ENCODE data around the gene KCNQ5.

DNA sequence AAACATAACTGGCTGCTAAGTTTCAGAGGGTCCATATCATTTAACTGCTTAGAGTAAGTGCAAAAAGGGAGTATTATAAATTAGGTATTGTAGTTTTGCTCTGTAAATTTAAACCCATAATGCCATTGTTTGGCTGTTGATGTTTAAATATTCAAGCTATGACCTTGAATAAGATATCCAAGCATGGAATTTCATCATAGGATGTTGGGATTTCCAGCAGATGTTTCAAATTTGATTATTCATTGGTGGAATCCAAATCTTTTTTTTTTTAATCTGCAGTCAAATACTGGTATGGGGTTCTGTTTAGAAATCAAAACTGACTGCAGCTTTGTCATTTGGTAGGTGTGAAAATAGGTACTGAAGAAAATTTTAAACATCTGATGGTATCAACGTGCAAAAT lies 442.4 kb downstream of the KCNQ5 start:
- TF ChIP-seq, protein P1, sequence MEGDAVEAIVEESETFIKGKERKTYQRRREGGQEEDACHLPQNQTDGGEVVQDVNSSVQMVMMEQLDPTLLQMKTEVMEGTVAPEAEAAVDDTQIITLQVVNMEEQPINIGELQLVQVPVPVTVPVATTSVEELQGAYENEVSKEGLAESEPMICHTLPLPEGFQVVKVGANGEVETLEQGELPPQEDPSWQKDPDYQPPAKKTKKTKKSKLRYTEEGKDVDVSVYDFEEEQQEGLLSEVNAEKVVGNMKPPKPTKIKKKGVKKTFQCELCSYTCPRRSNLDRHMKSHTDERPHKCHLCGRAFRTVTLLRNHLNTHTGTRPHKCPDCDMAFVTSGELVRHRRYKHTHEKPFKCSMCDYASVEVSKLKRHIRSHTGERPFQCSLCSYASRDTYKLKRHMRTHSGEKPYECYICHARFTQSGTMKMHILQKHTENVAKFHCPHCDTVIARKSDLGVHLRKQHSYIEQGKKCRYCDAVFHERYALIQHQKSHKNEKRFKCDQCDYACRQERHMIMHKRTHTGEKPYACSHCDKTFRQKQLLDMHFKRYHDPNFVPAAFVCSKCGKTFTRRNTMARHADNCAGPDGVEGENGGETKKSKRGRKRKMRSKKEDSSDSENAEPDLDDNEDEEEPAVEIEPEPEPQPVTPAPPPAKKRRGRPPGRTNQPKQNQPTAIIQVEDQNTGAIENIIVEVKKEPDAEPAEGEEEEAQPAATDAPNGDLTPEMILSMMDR (optimal IDR thresholded peaks at IDR 0.05 in 1 of 3, IDR thresholded peaks at IDR 0.05 in 1 of 3, conservative IDR thresholded peaks at IDR 0.05 in 1 of 3; ENCODE audit: extremely low read depth in 1 of 3, insufficient read depth in 2 of 3, low read length in 3 of 3), result no peak
- no peak for TF ChIP-seq EZH2 (IDR thresholded peaks at IDR 0.05; ENCODE audit: low read length)

Measured in keratinocyte (primary cell).